Mammary epithelial cell (primary cell): ENCODE data around the gene HERC3.

Experiments used
- CTCF ChIP-seq, 2 donors: IDR thresholded peaks in 1 of 2; conservative IDR thresholded peaks in 1 of 2; 2 replicates each; pipeline ENCODE4 v1.5.1; 2011 to 2012; ENCODE audit warnings: inconsistent platforms in 2 of 2, low read length in 2 of 2, mild to moderate bottlenecking in 2 of 2, control low read depth in 1 of 2, low read depth in 1 of 2; ENCODE audit not compliant: insufficient read depth in 1 of 2; ENCODE audit errors: extremely low read depth in 1 of 2
- EZH2 ChIP-seq: IDR thresholded peaks from 2 replicates; pipeline ENCODE4 v1.6.1; 2012; ENCODE audit warnings: low read length, inconsistent platforms, borderline replicate concordance

- no peak for TF ChIP-seq CTCF (conservative IDR thresholded peaks at IDR 0.05 in 1 of 2, IDR thresholded peaks at IDR 0.05 in 1 of 2; ENCODE audit: extremely low read depth in 1 of 2, insufficient read depth in 1 of 2, low read depth in 1 of 2, low read length in 2 of 2)
- no peak for TF ChIP-seq EZH2
Observed at GRCh38 chr4:88673886-88674285, 81.6 kb downstream of the HERC3 start.
